HUES48 (cell line): ENCODE data around the gene HEXIM1.

Experiments used
- H3K27ac ChIP-seq: one replicate; pipeline ENCODE4 v1.7.0; 2013; ENCODE audit warnings: low read depth, low read length, inconsistent platforms
- H3K27me3 ChIP-seq: 2 replicates; pipeline ENCODE4 v1.6.1; 2013; ENCODE audit warnings: mild to moderate bottlenecking, low read length; ENCODE audit not compliant: control insufficient read depth, insufficient read depth
- H3K36me3 ChIP-seq: 2 replicates; pipeline ENCODE4 v1.6.1; 2013; ENCODE audit warnings: low read length; ENCODE audit not compliant: control insufficient read depth, insufficient read depth
- H3K4me1 ChIP-seq: 2 replicates; pipeline ENCODE4 v1.6.1; 2013; ENCODE audit warnings: mild to moderate bottlenecking, low read length; ENCODE audit not compliant: control insufficient read depth, insufficient read depth
- H3K4me3 ChIP-seq: 2 replicates; pipeline ENCODE4 v1.5.1; 2013; ENCODE audit warnings: mild to moderate bottlenecking, low read depth, low read length
- H3K9ac ChIP-seq: 2 replicates; pipeline ENCODE4 v1.6.1; 2013; ENCODE audit warnings: mild to moderate bottlenecking, low read depth, low read length, moderate library complexity
- H3K9me3 ChIP-seq: 2 replicates; pipeline ENCODE4 v1.6.1; 2013; ENCODE audit warnings: low read length; ENCODE audit not compliant: control insufficient read depth, insufficient read depth

HEXIM1 gene

GRCh38 chr17:45106096-45106495 is 42.2 kb upstream of the HEXIM1 start:
- no peak overlapping the region for H3K27ac ChIP-seq
- no peak overlapping the region for H3K9ac ChIP-seq
- no peaks in the 10 kb centered on the region for H3K27me3 ChIP-seq
- no peaks in the 10 kb centered on the region for H3K4me1 ChIP-seq
- H3K4me3 ChIP-seq: no peak overlapping the region
- H3K9me3 ChIP-seq: no peaks in the 10 kb centered on the region
- peaks cover 82% of the 10 kb centered on the region for H3K36me3 ChIP-seq

DNA sequence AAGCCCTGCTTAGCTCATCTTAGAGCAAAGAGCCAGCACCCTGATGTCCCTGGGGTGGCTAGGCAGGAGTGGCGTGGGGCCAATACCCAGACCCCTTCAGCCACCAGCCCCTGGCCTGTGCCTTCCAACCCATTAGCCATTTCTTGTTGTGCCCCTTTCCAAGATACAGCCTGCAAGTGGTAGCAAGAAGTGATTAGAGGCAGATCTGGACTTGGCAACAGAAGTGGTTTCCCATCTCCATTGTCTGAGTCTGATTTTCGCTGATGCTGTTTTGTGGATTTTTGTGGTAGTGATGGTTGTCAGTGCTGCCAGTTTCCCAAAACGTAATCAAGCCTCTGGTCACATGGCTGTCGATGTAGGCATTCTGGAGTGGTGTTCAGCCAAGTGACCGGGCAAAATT is 41.7 kb upstream of the HEXIM1 start:
- H3K4me1 ChIP-seq: no peaks in the 10 kb centered on the region

GRCh38 chr17:45107293-45108010 is 40.8 kb upstream of the HEXIM1 start:
- peaks cover 69% of the 10 kb centered on the region for H3K36me3 ChIP-seq

More for the DNA sequence above, 41.7 kb upstream of the HEXIM1 start:
- Histone ChIP-seq H3K4me3 (no peak overlapping the region), H3K27me3 (no peaks in the 10 kb centered on the region), H3K27ac (no peak overlapping the region), H3K9me3 (no peaks in the 10 kb centered on the region), H3K9ac (no peak overlapping the region), H3K36me3 (peaks cover 78% of the 10 kb centered on the region)

DNA sequence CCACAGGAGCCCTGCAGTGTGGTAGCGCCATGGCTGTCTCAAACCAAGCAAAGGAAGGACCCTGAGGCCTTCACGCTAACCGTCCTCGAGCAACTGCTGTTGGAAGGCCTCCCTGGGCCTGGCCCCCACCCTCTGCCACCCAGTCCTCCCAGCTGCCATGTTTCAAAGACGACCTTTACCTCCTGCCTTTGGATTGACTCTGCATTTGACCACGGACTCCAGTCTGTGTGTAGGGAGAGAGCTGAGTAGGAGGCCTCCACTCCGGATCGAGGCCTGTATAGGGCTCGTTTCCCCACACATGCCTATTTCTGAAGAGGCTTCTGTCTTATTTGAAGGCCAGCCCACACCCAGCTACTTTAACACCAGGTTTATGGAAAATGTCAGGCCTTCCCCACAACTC is 40.2 kb upstream of the HEXIM1 start:
- peaks cover 63% of the 10 kb centered on the region for H3K36me3 ChIP-seq
- no peak overlapping the region for H3K9ac ChIP-seq
- no peaks in the 10 kb centered on the region for H3K4me1 ChIP-seq

More at GRCh38 chr17:45107293-45108010, 40.8 kb upstream of the HEXIM1 start:
- Histone ChIP-seq H3K4me3 (no peak overlapping the region), H3K4me1 (no peaks in the 10 kb centered on the region), H3K9ac (no peak overlapping the region), H3K27ac (no peak overlapping the region), H3K27me3 (no peaks in the 10 kb centered on the region), H3K9me3 (no peaks in the 10 kb centered on the region)

GRCh38 chr17:45108595-45109521 is 39.4 kb upstream of the HEXIM1 start:
- H3K36me3 ChIP-seq: peaks cover 55% of the 10 kb centered on the region

More for the DNA sequence above, 40.2 kb upstream of the HEXIM1 start:
- no peaks in the 10 kb centered on the region for H3K27me3 ChIP-seq
- no peak overlapping the region for H3K27ac ChIP-seq
- no peaks in the 10 kb centered on the region for H3K9me3 ChIP-seq
- no peak overlapping the region for H3K4me3 ChIP-seq

GRCh38 chr17:45110676-45111611 is 37.3 kb upstream of the HEXIM1 start:
- H3K9ac ChIP-seq: no peak overlapping the region
- no peak overlapping the region for H3K4me3 ChIP-seq
- H3K4me1 ChIP-seq: no peaks in the 10 kb centered on the region
- H3K9me3 ChIP-seq: no peaks in the 10 kb centered on the region
- no peaks in the 10 kb centered on the region for H3K27me3 ChIP-seq
- H3K36me3 ChIP-seq: peaks cover 34% of the 10 kb centered on the region
- no peak overlapping the region for H3K27ac ChIP-seq

More at GRCh38 chr17:45108595-45109521, 39.4 kb upstream of the HEXIM1 start:
- Histone ChIP-seq H3K9ac (no peak overlapping the region), H3K9me3 (no peaks in the 10 kb centered on the region), H3K27me3 (no peaks in the 10 kb centered on the region), H3K4me3 (no peak overlapping the region), H3K27ac (no peak overlapping the region), H3K4me1 (no peaks in the 10 kb centered on the region)

DNA sequence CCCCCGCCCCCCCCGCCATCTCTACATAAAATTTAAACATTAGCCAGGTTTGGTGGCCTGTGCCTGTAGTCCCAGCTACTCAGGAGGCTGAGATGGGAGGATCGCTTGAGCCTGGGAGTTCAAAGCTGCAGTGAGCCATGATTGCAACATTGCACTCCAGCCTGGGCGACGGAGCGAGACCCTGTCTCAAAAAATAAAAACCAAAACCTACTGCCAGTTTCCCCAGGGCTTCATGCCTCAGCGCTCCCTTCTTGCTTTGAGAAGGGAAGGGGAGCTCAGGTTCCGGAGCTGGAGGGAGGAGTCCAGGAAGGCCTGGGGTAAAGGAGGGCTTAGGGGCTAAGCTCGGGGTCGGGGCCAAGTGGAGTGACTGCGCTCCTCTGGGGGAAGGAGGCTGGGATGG is 36.4 kb upstream of the HEXIM1 start:
- Histone ChIP-seq H3K9ac (no peak overlapping the region), H3K36me3 (peaks cover 25% of the 10 kb centered on the region), H3K27me3 (no peaks in the 10 kb centered on the region), H3K4me3 (no peak overlapping the region), H3K9me3 (no peaks in the 10 kb centered on the region), H3K27ac (no peak overlapping the region), H3K4me1 (no peaks in the 10 kb centered on the region)

- H3K36me3 ChIP-seq: peaks cover 15% of the 10 kb centered on the region
- H3K27ac ChIP-seq: no peak overlapping the region
- H3K27me3 ChIP-seq: no peaks in the 10 kb centered on the region
- H3K9ac ChIP-seq: no peak overlapping the region
- no peaks in the 10 kb centered on the region for H3K9me3 ChIP-seq
- no peaks in the 10 kb centered on the region for H3K4me1 ChIP-seq
- H3K4me3 ChIP-seq: no peak overlapping the region
Observed at GRCh38 chr17:45112559-45113423, 35.5 kb upstream of the HEXIM1 start.

DNA sequence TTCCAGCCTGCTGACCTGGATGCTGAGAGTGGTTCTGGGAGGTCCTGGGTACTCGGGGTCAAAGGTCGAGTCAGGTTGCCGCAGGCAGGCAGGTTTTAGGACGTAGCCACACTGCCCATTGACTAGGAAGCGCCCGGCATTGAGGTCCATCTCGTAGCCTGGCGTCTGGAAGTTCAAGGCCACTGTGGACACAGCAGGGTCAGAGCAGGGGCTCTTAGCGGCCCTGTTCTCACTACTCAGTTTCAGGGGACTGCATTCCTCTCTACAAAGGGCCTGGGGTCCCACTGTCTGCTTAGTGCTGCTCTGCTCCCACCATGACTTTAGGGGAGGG is 34.9 kb upstream of the HEXIM1 start:
- no peaks in the 10 kb centered on the region for H3K4me1 ChIP-seq
- no peak overlapping the region for H3K4me3 ChIP-seq
- H3K9me3 ChIP-seq: no peaks in the 10 kb centered on the region
- no peak overlapping the region for H3K9ac ChIP-seq
- no peak overlapping the region for H3K27ac ChIP-seq
- H3K27me3 ChIP-seq: no peaks in the 10 kb centered on the region
- H3K36me3 ChIP-seq: peaks cover 9% of the 10 kb centered on the region
